ENCODE data around the gene EIF2S3.

EIF2S3 gene

DNA sequence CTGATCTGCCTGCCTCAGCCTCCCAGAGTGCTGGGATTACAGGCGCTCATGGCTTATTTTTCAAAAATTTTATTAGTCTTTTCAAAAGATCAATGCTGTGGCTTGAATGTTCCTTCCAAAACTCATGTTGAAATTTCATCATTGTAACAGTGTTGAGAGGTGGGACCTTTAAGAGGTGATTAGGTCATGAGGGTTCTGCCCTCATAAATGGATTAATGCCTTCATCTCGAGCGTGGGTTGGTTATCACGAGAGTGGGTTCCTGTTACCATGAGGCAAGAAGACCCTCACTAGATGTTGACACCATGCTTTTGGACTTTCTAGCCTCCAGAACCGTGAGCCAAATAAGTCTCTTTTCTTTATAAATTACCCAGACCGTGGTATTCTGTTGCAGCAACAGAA lies 30.3 kb downstream of the EIF2S3 start:
- no peak overlapping the region for H3K27ac ChIP-seq
- TF ChIP-seq, protein P1, sequence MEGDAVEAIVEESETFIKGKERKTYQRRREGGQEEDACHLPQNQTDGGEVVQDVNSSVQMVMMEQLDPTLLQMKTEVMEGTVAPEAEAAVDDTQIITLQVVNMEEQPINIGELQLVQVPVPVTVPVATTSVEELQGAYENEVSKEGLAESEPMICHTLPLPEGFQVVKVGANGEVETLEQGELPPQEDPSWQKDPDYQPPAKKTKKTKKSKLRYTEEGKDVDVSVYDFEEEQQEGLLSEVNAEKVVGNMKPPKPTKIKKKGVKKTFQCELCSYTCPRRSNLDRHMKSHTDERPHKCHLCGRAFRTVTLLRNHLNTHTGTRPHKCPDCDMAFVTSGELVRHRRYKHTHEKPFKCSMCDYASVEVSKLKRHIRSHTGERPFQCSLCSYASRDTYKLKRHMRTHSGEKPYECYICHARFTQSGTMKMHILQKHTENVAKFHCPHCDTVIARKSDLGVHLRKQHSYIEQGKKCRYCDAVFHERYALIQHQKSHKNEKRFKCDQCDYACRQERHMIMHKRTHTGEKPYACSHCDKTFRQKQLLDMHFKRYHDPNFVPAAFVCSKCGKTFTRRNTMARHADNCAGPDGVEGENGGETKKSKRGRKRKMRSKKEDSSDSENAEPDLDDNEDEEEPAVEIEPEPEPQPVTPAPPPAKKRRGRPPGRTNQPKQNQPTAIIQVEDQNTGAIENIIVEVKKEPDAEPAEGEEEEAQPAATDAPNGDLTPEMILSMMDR (IDR thresholded peaks at IDR 0.05), result no peak

DNA sequence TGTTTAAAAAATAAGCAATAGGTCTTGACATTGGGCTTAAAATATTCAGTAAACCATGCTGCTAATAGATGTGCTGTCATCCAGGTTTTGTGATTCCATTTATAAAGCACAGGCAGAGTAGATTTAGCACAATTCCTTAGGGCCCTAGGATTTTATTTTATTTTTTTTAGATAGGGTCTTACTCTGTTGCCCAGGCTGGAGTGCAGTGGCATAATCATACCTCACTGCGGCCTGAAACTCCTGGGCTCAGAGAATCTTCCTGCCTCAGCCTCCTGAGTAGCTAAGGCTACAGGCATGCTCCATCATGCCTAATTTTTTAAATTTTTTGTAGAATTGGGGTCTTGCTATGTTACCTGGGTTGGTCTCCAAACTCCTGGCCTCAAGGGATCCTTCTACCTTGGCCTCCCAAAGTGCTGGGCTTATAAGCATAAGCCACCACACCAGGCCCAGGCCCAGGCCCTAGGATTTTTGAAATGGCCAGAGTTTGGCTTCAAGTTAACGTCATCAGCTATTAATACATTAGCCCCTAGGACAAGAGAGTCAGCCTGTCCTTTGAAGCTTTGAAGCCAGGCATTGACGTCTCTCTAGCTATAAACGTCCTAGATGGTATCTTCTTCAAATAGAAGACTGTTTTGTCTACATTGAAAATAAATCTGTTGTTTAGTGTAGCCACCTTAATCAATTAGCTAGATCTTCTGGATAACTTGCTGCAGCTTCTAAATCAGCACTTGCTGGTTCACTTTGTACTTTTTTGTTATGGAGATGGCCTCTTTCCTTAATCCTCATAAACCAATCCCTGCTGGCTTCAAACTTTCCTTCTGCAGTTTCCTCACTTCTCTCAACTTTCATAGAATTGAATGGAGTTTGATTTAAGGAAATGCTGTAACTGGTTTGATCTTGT lies 35.8 kb downstream of the EIF2S3 start:
- H3K27ac ChIP-seq, result no peak overlapping the region

More for the DNA sequence above, 30.3 kb downstream of the EIF2S3 start:
- DNase-seq (ENCODE audit: low spot score), result no peak
- no peak overlapping the region for H3K4me3 ChIP-seq

DNA sequence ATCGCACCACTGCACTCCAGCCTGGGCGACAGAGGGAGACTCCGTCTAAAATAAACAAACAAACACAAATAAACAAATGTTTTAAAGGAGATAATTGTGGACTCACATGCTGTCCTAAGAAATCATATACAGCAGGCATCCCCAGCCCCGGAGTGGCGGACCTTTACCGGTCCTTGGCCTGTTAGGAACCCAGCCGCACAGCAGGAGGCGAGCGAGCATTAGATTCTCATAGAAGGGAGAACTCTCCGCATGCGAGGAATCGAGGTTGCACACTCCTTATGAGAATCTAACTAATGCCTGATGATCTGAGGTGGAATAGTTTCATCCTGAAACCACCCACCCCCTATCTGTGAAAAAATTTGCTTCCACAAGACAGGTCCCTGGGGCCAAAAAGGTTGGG lies 39.0 kb downstream of the EIF2S3 start:
- TF ChIP-seq, protein P1 (IDR thresholded peaks at IDR 0.05), result no peak
- Histone ChIP-seq H3K27ac (no peak overlapping the region), H3K4me3 (no peak overlapping the region)
- DNase-seq (ENCODE audit: low spot score), result no peak

More for the DNA sequence above, 35.8 kb downstream of the EIF2S3 start:
- TF ChIP-seq, protein P1 (IDR thresholded peaks at IDR 0.05), result no peak
- DNase-seq (ENCODE audit: low spot score), result no peak
- no peak overlapping the region for H3K4me3 ChIP-seq

DNA sequence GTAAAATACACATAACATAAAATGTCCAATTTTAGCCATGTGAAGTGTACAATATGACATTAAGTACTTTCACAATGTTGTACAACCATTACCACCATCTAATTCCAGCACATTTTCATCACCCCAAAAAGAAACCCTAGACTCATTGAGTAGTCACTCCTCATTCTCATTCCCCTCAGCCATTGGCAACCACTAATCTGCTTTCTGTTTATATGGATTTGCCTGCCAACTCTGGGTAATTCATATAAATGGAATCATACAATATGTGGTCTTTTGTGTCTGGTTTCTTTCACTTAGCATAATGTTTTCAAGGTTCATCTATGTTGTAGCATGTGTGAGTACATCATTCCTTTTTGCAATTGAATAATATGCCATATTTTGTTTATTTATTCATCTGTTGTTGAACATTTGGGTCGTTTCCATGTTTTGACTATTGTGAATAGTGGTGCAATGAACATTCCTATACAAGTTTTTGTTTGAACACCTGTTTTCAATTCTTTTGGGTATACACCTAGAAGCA lies 43.0 kb downstream of the EIF2S3 start:
- no peak for DNase-seq (ENCODE audit: low spot score)
- H3K27ac ChIP-seq, result no peak overlapping the region
- no peak overlapping the region for H3K4me3 ChIP-seq
- TF ChIP-seq, protein P1 (IDR thresholded peaks at IDR 0.05), result no peak

DNA sequence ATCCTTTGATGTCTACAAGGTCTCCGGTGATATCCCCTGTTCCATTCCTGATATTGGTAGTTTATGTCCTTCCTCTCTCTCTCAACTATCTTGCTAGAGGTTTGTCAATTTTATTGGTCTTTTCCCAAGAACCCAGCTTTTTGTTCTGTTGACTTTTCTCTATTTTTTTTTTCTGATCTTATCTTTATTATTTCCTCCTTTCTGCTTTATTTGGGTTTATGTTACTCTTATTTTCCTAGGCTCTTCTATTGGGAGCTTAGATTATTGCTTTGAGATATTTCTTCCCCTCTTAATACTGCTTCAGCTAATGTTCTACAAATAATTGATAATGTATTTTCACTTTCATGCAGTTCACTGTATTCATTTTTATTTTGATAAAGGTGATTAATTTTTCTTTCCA lies 44.2 kb downstream of the EIF2S3 start:
- no peak for DNase-seq (ENCODE audit: low spot score)
- TF ChIP-seq, protein P1 (IDR thresholded peaks at IDR 0.05), result no peak
- no peak overlapping the region for H3K27ac ChIP-seq
- no peak overlapping the region for H3K4me3 ChIP-seq

DNA sequence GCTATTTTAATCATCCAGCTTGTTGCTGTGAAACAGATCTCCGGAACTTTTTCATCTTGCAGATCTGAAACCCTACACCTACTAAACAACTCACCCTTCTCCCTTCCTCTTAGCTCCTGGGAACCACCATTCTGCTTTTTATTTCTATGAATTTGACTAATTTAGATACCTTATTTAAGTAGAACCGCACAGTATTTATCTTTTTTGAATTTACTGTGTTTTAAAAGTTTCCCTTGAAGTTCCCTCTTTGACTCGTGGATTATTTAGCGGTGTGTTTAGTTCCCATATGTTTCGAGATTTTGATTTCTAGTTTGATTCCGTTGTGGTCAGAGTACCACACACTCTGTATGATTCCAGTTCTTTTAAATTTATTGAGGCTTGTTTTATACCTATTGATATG lies 44.6 kb downstream of the EIF2S3 start:
- TF ChIP-seq, protein P1 (IDR thresholded peaks at IDR 0.05), result no peak
- Histone ChIP-seq H3K27ac (no peak overlapping the region), H3K4me3 (no peak overlapping the region)
- DNase-seq (ENCODE audit: low spot score), result no peak

DNA sequence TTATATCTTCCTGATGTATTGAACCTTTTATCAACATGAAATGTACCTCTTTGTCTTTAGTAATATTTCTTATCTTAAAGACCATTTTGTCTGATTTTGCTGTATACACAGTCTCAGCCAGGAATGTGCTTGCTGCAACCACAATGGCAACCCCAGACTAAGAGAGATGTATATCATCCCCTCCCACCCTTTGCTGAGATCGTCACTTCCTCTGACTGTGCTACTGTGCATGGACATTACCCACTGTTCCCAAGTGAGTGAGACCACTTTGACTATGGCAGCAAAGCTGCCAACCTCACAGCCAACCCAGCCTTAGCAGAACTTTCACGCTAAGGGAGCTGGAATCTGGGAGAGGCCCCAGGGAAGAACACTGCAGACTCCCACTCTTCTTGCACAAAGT lies 46.0 kb downstream of the EIF2S3 start:
- Histone ChIP-seq H3K27ac (no peak overlapping the region), H3K4me3 (no peak overlapping the region)
- TF ChIP-seq, protein P1 (IDR thresholded peaks at IDR 0.05), result no peak
- no peak for DNase-seq (ENCODE audit: low spot score)
